GM21717 (cell line): ENCODE data around the gene SLC25A23.
"Not testable (repeated sequence)": the region's sequence is repeated elsewhere in the genome, so short reads cannot be mapped to it uniquely, and the experiment has no call there.

ENCODE experiments used
- ATAC-seq: cut with Tn5 transposase; IDR thresholded peaks from one replicate; pipeline ENCODE4 v1.9.1; 2021; ENCODE audit warnings: mild to moderate bottlenecking, moderate library complexity; ENCODE audit not compliant: unreplicated experiment

Gene SLC25A23

DNA sequence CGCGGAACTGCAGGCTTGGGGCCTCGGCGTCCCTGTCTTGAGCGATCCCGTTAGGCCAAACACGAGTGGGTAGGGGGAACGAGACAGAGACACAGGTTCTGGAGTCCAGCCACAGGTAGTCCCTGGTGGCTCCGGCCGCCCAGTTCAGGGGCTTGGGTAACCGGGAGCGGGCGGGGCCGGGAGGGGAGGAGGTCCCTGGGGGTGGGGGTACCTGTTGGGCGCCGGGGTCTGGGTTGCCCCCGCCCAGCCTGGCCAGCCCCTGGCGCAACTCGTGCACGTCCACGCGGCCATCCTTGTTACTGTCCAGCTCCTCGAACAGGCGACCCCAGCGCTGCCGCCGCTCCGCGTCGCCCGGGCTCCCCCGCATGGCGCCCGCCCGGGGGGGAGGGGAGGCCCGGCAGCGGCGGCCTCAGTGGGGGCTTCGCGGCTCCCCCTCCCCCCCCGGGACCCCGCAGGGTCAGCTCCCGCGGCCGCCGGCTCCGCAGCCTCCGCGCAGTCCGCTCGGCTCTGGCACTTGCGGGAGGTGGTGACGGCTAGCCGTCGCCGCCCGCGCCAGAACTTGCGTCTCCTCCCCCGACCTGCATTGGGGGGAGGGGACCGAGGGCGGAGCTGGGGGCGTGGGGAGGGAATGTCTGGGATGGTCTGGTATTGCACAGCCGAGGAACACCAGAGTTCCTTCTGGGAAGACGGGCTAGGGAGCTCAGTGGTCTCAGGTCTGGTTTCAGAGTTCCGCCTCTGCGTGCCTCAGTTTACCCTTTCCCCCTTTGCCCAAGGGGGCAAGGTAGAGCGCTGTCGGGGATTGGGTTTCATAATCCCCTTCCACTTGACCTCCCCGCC is at the start of gene SLC25A23:
TSS of gene SLC25A23 (minus strand) at position 531 of the 837 bp plus-strand sequence. CDS start at position 367, 164 bp downstream.
- peak; percentile 15 for ATAC-seq

DNA sequence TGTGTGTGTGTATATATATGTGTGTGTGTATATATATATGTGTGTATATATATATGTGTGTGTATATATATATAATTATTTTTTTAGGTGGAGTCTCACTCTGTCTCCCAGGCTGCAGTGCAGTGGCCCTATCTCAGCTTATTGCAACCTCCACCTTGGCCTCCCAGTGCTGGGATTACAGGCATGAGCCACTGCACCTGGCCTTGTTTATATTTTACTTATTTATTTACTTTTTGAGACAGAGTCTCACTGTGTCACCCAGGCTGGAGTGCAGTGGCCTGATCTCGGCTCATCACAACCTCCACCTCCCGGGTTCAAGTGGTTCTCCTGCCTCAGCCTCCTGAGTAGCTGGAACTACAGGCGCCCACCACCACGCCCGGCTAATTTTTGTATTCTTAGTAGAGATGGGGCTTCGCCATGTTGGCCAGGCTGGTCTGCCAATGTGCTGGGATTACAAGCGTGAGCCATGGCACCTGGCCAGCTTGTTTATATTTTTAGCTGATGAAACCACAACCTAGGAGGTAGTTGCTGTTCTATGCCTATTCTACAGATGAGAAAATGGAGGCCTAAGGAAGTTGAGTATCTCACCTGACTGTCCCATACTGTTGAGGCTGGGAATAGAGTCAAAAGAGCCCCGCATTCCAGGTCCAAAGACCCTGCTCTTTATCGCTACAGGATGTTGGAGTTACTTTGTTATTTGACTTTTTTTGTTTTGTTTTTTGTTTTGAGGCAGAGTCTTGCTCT is 48.6 kb upstream of the SLC25A23 start:
- ATAC-seq = not testable (repeated sequence)

- no peak for ATAC-seq
Measured at GRCh38 chr19:6503407-6504201, 44.0 kb upstream of the SLC25A23 start.

GRCh38 chr19:6501740-6502648 is 42.4 kb upstream of the SLC25A23 start, which contains the start of gene TUBB4A:
Gene TUBB4A, minus strand, starts transcription at chr19:6502309. Its CDS starts 97 bp downstream, at chr19:6502212.
- ATAC-seq = no peak

DNA sequence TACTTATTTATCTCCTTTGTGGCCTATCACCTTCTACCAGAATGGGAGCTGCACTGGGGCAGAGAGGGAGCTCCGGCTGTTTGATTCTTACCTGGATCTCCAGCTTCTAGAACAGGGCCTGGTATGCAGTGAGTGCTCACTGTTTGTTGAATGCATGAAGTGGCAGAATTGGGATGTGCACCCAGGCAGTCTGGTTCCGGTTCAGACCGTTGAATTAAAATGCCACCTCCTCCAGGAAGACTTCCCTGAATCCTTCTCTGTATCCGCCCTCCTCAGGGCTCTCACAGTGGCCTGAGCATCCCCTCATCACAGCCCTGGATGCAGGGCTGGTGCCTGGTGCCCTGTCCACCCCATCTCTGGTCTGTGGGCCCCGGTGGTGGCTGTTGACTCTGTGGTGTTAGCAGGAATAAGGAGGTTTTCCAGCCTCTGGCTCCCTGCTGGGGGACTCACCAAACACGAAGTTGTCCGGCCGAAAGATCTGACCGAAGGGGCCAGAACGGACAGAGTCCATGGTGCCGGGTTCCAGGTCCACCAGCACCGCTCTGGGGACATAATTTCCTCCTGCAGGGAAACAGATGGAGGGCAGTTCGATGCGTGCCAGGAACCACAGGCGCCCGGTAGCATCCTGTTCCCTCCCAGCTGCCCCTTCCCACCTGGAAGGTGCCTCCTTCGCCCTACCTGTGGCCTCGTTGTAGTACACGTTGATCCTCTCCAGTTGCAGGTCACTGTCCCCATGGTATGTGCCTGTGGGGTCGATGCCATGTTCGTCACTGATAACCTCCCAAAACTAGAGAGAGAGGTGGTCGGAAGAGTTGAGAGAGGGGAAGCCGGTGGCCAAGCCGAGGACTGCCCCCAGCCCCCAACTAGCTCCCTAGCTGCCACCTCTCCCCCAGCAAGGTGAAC is 41.5 kb upstream of the SLC25A23 start:
- ATAC-seq = no peak

GRCh38 chr19:6499052-6499790 is 39.6 kb upstream of the SLC25A23 start:
- no peak for ATAC-seq

- no peak for ATAC-seq
Measured at GRCh38 chr19:6498294-6499036, 38.9 kb upstream of the SLC25A23 start.

- no peak for ATAC-seq
Measured at GRCh38 chr19:6495947-6496346, 36.4 kb upstream of the SLC25A23 start.

GRCh38 chr19:6494438-6495036 is 34.9 kb upstream of the SLC25A23 start:
- no peak for ATAC-seq

- ATAC-seq = no peak
Measured at GRCh38 chr19:6491802-6492592, 32.4 kb upstream of the SLC25A23 start.

GRCh38 chr19:6490134-6490533 is 30.5 kb upstream of the SLC25A23 start:
- ATAC-seq = no peak

DNA sequence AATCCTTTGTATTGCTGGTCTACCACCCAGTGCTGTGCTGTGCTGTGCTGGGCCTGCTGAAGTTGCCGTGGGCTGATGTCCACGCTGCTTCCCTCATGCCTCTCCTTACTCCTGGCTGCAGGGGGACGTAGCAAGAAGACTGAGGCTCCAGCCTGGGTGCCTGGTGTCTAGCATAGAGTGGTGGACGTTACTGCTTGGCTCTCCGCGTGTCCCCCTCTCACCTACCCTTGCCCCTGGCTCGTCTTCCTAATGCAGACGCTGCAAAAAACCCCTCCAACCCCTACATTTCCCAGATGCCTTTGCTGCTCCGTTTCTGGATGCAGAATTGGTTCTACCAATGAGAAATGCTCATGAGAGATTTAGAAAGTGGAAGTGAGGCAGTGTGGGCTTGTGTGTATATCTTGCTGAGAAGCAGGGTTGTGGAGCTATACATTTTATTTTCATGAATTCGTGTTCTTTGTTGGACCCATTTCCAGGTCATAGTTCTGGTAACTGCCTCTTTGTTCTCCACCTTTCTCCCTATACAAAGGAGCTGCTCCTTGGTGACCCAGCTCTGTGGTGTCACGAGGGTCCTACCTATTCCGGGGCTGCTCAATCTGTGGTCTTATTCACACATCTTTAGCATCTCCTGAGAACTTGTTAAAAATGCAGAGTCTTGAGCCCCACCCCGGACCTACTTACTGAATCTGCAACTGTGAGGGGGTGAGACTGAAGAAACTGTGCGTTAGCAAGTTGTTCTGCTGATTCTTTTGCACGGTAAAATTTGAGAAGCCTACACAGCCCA is 29.9 kb upstream of the SLC25A23 start:
- no peak for ATAC-seq

DNA sequence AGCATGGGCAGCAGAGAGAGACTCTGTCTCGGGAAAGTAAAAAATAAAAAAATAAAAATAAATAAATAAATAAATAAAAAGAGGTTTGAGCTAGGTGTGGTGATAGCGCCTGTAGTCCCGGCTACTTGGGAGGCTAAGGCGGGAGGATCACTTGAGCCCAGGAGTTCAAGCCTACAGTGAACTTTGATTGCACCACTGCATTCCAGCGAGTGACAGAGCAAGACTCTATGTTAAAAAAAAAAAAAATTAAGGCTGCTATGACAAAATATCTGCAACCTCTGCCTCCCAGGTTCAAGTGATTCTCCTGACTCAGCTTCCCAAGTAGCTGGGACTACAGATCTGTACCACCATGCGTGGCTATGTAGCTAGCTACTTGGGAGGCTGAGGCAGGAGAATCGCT is 25.2 kb upstream of the SLC25A23 start:
- ATAC-seq = no peak

DNA sequence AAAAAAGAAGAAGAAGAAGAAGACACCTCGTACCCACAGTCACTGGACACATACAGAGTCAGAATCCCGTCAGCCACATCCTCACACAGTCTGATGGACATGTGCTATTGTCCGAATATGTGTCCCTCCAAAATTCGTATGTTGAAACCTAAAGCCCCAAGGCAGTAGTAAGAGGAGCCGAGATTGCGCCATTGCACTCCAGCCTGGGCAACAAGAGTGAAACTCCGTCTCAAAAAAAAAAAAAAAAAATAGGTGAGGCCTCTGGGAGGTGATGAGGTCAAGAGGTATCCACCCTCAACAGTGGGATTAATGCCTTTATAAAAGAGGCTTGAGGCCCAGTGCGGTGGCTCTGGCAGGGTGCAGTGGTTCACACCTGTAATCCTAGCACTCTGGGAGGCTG is 24.6 kb upstream of the SLC25A23 start:
- no peak for ATAC-seq

GRCh38 chr19:6483235-6483634 is 23.6 kb upstream of the SLC25A23 start:
- no peak for ATAC-seq

- no peak for ATAC-seq
Measured at GRCh38 chr19:6482343-6482686, 22.7 kb upstream of the SLC25A23 start.
